HPDE6-E6E7 (cell line): ENCODE measurements around the gene SCGB1C1.
"Not testable (repeated sequence)": the region's sequence is repeated elsewhere in the genome, so short reads cannot be mapped to it uniquely, and the experiment has no call there.

Source experiments
- DNase-seq: peaks from one replicate; pipeline ENCODE4 v3.0.0; 2011; ENCODE audit warnings: missing footprints; ENCODE audit errors: extremely low spot score

SCGB1C1 gene

DNA sequence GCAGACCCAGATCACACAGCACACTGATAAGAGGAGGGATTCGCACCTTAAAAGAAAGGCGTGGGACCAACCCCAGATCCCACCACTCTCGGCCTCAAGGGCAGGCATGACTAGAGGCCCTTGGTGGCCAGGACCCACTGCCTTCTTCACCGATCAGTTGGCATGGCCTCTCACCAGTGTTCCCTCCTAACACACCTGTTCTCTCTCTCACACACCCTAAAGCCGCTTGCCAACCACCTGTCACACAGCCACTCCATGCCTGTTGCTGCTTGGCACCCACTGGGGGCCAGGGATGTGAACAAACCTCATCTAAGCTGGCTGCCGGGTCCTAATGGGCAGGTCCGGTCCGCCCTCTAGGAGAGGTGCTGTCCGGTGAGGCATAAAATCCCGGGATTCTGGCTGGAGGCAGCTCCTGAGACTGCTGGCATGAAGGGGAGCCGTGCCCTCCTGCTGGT is at the start of gene SCGB1C1:
Gene SCGB1C1, plus strand, starts transcription at position 405 of the 455 bp plus-strand sequence. Its CDS starts 22 bp downstream, at position 427.
- not testable (repeated sequence) for DNase-seq

DNA sequence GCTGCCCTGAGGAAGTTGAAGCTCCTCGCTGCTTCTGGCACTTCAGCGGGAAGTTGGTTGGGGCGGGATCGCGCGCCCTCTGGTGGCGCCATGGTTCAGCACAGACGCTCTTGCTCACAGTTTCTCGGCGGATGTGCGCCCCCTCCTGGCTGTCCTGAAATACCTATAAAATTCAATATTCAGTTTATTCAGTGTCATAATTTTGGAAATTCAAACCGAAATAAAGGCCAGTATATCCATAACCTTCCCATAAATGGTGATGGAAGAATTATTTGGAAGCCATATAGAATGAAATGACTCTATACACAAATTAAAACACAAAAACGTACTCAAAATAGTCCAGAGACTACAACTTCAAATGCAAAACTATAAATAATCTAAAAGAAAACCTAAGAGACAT is 12.6 kb upstream of the SCGB1C1 start:
- not testable (repeated sequence) for DNase-seq

DNA sequence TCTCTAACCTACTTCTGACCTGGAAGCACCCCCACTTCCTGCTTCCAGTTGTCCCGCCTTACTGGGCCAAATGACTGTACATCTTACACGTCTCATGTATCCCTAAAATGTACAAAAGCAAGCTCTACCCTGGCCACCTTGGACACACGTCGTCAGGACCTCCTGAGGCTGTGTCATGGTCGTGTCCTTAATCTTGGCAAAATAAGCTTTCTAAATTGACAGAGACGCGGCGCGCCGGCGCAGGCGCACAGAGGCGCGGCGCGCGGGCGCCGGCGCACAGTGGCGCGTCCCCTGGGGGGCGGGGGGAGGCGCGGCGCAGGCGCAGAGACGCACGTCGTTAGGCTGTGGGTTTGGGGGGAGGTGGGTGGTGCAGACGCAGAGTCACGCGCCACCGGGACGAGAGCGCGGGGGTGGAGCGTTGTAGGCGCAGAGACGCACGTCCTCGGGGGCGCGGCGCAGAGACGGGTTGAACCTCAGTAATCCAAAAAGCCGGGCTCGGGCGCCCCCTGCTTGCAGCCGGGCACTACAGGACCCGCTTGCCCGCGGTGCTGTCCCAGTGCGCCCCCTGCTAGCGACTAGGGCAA is 3.6 kb upstream of the SCGB1C1 start:
- DNase-seq = not testable (repeated sequence)

DNA sequence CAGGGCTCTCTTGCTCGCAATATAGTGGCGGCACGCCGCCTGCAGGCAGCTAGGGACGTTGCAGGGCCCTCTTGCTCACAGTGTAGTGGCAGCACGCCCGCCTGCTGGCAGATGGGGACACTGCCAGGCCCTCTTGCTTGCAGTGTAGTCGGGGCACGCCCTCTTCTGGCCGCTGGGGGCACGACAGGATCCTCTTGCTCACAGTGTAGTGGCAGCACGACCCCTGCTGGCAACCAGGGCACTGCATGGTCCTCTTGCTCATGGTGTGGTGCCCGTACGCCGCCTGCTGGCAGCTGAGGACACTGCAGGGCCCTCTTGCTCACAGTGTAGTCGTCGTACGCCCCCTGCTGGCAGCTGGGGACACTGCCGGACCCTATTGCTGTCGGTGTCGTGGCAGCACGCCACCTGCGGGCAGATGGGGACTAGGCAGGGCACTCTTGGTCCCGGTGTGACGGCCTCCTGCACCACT is 3.0 kb upstream of the SCGB1C1 start:
- not testable (repeated sequence) for DNase-seq

DNA sequence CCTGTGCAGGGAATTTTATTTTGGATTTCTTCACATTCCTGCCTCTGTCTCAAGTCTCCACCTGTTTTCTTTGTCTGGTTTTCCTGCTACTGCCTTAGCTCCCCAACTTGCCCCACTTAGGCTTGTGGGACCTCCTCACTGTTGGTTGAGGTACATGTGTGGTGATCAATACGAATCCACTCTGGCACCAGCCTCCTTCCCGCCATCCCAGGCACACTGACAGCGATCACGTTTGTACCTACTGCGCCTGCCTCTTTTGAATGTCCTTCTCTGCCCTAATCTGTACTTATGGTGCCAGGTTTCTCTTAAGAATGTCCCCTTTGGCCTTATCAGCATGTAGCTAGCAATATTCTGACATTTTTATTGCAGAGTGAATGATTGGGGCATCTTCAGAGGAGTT is 2.3 kb upstream of the SCGB1C1 start:
- DNase-seq = not testable (repeated sequence)

DNA sequence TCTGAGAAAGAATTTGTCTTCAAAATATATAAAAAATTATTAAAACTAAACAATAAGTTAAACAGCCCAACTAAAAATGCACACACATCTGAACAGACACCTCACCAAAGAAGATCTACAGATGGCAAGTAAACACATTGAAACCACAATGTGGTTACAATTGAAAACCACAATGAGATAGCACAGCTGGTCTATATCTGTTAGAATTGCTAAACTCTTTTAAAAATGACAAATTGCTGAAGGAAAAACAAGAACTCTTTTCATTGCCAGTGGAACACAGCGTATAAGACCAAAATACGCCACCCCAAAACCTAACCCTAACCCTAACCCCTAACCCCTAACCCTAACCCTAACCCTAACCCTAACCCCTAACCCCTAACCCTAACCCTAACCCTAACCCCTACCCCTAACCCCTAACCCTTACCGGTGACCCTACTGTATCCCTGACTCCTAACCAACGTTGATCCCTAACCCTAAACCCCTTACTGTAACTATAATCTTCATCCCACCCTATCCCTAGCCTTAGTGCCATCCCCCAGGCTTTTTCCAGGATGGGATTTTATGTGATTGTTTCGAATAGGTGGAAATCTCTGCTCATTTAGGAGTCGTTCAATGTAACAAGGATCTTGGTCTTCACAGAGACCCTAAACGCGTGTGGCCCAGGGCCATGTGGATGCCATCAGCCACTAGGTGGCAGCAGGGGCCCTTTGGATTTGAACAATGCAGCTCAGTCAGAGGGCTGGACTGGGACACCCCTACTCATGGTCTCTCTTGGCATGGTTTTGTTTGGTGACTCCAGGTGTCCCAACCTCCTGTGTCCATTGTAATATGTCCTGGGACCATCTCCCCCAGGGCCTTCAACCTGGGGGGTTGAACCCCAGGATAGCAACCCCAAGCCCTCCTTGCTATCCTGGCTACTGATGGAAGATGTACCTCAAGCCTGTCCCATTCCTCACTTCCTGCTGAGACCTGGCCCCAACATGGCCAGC is 1.1 kb upstream of the SCGB1C1 start:
- not testable (repeated sequence) for DNase-seq

DNA sequence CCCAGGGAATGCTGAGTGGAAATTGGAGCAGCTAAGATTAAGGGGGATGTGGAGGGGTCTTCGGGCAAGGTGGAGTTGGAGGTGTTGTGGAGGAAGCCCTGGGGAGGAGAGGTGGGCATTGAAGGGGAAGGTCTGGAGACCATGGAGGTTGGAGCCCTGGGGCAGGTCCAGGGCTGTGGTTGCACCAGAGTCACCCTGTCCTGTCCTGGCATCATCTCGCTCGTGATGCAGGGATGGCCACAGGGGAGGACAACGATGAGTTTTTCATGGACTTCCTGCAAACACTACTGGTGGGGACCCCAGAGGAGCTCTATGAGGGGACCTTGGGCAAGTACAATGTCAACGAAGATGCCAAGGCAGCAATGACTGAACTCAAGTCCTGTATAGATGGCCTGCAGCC is 603 bp downstream of the SCGB1C1 start:
- DNase-seq = not testable (repeated sequence)

DNA sequence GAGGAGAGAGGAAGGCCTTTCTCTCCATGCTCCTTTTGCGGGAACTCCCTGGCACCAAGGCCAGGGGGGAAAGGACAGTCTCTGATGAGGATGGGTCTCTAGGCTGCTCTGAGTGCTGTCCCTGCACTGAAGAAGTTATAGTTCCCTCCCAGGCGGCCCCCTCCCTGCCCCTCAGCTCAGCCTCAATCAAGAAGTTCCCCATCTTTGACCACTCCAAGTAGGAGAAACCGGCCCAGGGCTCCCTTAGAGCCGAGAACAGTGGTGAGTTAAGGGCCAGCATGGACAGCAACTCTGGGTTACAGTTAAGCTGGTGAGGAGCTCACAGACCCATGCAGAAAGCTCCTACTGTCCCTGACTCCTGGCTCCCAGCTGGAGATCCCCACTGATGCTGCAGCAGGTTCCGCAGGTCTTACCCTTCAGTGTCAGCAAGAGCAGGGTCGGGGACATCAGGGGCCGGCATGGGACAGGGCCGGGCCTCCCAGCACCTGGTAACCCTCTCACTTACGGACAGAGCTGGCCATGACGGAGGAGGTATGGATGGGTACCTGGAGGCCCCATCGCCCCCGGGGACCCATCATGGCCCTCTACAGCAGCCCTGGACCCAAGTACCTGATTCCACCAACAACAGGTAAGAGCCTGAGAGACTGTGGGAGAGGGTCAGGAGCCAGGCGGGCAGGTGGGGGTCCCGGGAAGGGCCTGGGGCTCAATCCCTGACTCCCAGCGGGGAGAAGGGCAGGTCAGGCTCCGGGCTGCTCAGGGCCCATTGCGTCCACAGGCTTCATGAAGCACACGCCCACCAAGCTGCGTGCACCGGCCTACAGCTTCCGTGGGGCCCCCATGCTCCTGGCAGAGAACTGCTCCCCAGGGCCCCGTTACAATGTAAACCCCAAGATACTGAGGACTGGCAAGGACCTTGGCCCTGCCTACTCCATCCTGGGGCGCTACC is 4.2 kb downstream of the SCGB1C1 start:
- DNase-seq = no peak

DNA sequence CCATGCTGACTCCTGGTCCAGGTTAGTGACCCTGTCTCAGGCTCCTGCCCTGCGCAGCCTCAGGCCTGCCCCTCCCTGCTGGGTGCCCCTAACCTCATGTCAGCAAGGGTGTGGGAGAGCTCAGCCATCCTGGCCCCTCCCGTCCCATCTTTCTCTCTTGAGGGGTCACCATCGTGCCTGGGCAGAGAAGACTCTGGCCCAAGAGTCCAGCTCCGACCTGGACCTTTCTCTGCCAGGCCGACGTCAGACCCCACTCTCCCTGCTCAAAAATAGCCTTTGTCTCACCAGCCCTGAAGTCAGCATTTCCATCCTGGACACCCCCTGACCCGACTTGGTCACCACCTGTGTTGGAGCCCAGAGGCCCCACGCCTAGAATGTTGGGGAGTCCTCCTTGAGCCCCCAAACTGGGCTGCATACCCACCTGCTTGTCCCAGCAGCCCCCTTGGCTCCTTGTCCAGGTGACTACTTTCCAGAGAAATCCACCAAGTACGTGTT is 4.9 kb downstream of the SCGB1C1 start:
- DNase-seq = no peak

DNA sequence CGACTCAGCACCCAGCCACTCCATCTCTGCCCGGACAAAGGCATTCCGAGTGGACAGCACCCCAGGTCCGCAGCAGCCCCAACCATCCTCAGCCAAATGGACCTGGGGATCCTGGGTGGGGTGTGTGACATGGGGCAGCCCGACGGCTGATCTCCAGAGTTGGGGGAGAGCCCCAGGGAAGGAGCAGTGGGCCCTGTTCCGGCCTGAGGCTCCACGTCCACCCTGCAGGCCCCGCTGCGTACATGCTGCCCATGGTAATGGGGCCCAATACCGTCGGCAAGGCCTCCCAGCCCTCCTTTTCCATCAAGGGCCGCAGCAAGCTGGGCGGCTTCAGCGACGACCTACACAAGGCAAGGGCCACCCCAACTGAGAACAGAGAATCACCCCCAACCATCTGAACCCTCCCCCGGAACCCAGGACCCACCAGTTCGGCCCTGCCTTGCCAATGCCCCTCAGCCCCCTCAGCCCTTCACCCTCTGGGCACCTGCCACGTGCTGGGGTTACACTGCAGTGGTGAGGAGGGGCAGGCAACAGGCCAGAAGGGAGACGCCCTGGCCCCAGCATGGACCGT is 5.4 kb downstream of the SCGB1C1 start:
- no peak for DNase-seq

DNA sequence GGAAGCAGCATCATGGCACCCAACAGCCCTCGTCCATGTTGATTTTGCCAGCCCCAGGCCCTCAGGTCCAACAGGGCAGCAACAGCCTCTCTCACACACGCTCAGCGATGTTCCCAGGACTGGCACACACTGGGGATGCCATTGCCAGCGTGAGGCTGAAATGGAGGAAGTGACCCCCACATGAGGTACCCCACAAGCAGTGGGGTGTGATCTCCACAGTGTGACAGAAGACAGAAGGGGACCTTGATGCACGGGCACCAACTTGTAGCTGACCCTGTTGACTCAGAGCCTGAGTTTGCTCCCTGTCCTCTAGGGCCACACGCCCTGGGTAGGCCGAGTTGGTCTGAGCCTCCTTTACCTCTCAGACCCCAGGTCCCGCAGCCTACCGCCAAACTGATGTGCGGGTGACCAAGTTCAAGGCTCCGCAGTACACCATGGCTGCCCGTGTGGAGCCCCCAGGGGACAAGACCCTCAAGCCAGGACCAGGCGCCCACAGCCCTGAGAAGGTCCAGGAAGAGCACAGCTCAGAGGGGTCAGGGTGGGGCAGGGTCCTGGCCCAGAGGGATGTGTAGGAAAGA is 6.2 kb downstream of the SCGB1C1 start:
- DNase-seq = no peak

DNA sequence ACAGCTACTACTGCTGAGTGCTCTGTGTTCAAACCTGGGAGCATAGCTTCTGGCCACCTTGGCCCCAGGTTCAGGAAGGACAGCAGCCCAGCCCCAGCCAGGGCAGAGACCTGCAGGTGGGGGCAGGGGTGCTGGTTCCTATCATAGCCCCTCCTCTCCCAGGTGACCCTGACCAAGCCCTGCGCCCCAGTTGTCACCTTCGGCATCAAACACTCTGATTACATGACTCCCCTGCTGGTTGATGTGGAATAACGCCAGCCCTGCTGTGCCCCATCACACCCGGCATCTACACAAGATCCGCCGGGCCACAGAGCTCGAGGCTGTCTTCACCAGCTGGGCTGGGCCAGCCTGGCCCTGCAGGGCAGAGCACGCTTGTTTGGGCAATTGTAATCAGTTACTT is 6.9 kb downstream of the SCGB1C1 start:
- DNase-seq = no peak

DNA sequence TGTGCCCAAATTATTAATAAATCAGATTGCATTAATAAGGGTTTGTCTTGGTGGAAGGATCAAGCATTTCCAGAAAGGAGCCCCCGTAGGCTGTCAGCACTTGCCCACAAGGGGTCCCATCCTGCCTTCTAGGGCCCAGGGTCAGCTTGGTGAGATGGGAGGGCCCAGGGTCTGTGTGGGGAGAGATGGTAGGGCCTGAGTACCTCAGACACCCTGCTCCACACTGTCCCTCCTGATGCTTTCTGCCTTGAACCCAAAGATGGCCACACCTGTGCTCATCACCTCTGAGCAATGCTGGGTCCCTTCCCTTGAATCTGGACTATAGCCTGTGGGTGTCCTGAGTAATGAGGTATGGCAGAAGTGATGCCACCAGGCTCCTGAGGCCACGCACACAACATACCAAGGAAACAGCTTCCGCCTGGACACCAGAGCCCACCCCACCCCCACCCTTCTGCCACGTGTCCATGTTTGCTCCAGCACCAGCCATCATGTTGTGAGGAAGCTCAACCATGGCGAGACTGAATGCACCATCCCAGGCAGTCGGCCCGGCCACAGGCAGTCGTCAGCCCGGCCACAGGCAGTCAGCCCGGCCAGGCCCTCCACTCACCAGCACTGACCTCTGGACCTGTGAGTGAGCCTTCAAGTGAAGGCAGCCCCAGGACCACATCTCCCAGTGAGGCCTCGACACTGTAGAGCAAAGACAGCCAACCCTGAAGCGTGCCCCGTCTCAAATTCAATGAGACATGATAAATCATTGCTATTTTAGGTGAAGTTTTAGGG is 7.5 kb downstream of the SCGB1C1 start:
- no peak for DNase-seq

DNA sequence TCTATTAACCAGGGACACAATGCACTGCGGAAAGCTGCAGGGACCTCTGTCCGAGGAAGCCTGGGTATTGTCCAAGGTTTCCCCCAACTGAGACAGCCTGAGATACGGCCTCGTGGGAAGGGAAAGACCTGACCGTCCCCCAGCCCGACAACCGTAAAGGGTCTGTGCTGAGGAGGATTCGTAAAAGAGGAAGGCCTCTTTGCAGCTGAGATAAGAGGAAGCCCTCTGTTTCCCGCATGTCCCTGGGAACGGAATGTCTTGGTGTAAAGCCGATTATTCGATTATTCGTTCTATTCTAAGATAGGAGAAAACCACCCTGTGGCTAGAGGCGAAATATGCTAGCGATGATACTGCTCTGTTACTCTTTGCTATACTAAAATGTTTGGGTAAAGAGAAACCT is 9.1 kb downstream of the SCGB1C1 start:
- DNase-seq = no peak

DNA sequence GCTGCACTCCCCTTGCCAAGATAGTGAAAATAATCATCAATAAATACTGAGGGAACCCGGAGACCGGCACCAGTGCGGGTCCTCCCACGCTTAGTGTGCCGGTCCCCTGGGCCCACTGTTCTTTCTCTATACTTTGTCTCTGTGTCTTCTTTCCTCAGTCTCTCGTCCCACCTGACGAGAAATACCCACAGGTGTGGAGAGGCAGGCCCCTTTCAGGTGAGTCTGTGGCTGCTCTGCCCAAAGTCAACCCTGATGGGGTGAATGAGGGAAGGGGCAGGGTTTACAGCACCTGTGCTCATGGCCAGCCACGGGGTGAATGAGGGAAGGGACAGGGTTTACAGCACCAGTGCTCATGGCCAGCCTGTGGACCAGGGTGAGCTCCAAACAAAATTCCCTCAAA is 9.6 kb downstream of the SCGB1C1 start:
- DNase-seq = no peak

DNA sequence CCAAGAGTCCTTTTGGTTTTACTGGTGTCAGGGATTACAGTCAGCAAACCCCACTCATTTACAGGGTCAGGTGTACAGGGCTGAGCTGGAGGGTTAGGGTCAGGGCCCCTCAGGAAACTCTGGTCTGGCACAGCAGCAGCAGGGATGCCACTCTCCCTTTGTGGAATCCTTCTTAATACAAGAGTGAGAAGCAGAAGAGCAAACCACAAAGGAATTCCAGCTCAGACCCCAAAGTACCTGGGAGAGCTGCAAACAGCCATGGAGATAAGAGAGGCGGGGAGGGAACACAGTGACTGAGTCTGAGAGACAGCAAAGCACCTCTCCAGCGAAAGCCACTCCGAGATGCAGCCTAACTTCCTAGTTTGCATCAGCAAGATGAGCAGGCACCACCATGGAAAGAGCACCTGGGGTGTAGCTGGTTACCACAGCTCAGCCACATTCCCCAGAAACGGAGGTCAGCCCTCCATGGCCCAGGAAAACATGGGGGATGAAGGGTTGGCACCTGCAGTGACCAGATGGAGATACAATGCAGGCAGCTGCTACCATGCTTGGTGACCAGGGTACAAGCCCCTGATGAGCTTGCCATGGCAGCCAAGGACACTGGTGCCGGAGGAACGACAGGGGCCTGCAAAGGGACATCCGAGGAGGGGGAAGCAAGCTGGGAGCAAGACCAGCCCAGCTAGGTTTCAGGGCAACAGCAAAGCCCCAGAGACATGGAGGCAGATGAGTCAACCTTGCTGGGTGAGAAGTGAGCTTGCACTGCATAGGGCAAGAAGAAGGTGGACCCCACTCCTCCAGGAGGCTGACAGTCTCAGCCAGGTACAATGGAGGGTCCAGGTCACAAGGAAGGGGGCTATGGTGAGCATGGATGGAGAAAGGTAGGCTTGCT is 10.4 kb downstream of the SCGB1C1 start:
- DNase-seq = no peak

DNA sequence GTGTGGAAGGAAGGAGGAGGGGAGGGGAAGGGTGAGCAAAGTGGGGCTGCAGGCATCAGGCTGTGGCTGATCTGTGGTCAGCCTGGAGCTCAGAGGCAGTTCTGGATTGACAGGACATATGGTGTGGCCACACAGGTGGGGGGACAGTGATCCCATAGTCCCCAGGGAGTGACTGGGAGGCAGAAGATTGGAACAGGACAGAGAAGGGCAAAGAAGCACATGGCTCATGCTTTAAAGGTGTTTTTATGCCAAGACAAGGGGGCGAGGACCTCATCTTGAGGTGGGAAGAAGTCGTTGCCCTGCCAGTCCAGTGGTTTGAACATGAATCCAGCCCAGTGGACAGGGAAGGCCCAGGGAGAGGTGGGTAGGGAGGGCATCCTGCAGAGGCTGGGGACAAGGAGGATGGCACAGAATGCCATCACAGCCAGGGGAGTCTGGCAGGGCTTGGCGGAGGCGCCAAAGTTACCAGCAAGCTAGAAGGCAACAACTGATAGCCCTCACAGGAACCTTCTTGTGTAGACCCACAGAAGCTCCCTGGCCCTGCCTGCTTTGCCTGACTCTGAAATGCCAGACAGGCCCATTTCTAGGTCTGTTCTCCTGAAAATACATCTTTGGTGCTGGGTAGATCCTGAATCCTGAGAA is 11.2 kb downstream of the SCGB1C1 start:
- no peak for DNase-seq

DNA sequence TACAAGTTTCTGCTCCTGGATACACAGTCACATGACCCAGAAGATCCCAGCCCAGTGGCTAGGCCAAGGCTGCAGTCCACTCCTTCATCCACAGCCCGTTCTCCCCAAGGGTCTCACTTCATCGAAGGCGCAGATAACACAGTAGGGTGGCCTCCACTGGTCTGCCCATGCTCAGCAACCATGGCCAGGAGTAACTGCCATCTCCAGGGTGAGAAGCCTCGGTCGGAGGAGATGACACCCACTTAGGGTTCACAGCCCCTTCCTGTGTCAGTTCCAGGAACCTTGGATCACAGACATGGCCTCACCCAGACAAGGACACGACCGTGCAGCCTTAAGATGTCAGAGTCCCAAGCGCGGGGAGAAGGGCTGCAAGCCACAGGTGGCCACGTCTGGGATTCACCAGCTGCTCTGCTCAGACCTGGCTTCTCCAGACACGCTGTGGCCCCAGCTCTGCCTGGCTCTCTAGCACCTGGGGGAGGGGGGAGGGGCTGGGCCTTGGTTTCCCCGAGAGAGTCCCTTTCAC is 11.8 kb downstream of the SCGB1C1 start:
- DNase-seq = no peak
